Caco-2 (cell line): ENCODE data around the gene TRIM6. TPM values are rescaled to one million over a fixed set of nuclear protein-coding genes. Genes with fewer than 3 reads are reported as not detected.
A peak's percentile ranks its signal among the peaks of the same experiment; 100 is the strongest.

Experiments used
- BruUV-seq: library from RNA; stranded (reverse); fragments of 400-500 nt; replicated peaks from 2 replicates; lab custom pipeline; 2021; lab: Mats Ljungman, UMichigan
- CTCF ChIA-PET: fragments of 300-600 bp; sonication (Branson Sonifier 250); formaldehyde crosslinking; loops from one replicate; lab custom pipeline; 2022; ENCODE audit warnings: antibody characterized with exemption; lab: Charles Lee
- POLR2A ChIA-PET: fragments of 300-600 bp; sonication (Branson Sonifier 250); formaldehyde crosslinking; loops from one replicate; lab custom pipeline; 2022; ENCODE audit warnings: antibody characterized with exemption; lab: Charles Lee
- DNase-seq, 2 experiments: peaks; one replicate each; pipeline versions ENCODE4 v3.0.0 to v3.0.0-alpha.2; 2020 to 2022
- H3K27me3 ChIP-seq: replicated peaks from 2 replicates; pipeline ENCODE4 v1.6.0; 2011; ENCODE audit warnings: low read length; ENCODE audit not compliant: control insufficient read depth, insufficient read depth
- H3K36me3 ChIP-seq: 2 replicates; pipeline ENCODE4 v1.5.1; 2011; ENCODE audit warnings: low read length; ENCODE audit not compliant: control insufficient read depth, insufficient read depth
- H3K4me1 ChIP-seq: fragments of 250-450 bp; sonication (Bioruptor Pico); 2 replicates; pipeline ENCODE4 v1.5.1; 2020; ENCODE audit warnings: mild to moderate bottlenecking
- H3K4me3 ChIP-seq: 2 replicates; pipeline ENCODE4 v1.5.1; 2011; ENCODE audit warnings: low read depth, mild to moderate bottlenecking, control low read depth, low read length
- H3K9me3 ChIP-seq: fragments of 250-450 bp; sonication (Bioruptor Pico); 2 replicates; pipeline ENCODE4 v1.5.1; 2020; ENCODE audit warnings: mild to moderate bottlenecking, moderate library complexity
- H3K27ac Mint-ChIP-seq: one replicate; pipeline ENCODE4 v1.8.0; 2022; ENCODE audit warnings: mixed read lengths; ENCODE audit not compliant: unreplicated experiment
- H3K27me3 Mint-ChIP-seq: one replicate; pipeline ENCODE4 v1.8.0; 2022; ENCODE audit warnings: mixed read lengths; ENCODE audit not compliant: insufficient read depth, unreplicated experiment
- H3K36me3 Mint-ChIP-seq: one replicate; pipeline ENCODE4 v1.8.0; 2022; ENCODE audit warnings: mild to moderate bottlenecking, mixed read lengths; ENCODE audit not compliant: insufficient read depth, unreplicated experiment
- H3K4me1 Mint-ChIP-seq: one replicate; pipeline ENCODE4 v1.8.0; 2022; ENCODE audit warnings: low read depth, mixed read lengths; ENCODE audit not compliant: unreplicated experiment
- H3K4me3 Mint-ChIP-seq: one replicate; pipeline ENCODE4 v1.8.0; 2022; ENCODE audit warnings: mild to moderate bottlenecking, moderate library complexity, mixed read lengths; ENCODE audit not compliant: unreplicated experiment
- H3K9me3 Mint-ChIP-seq: one replicate; pipeline ENCODE4 v1.8.0; 2022; ENCODE audit warnings: mixed read lengths; ENCODE audit not compliant: unreplicated experiment
- CTCF ChIP-seq, 2 experiments: fragments of 200-600 bp in 1 of 2; IDR thresholded peaks; 1 replicate in 1 of 2; 2 replicates in 1 of 2; pipeline versions ENCODE4 v1.5.1 to v1.8.0; 2011 to 2022; ENCODE audit warnings: antibody characterized with exemption in 1 of 2, control low read depth in 1 of 2, inconsistent platforms in 1 of 2, low read depth in 1 of 2, low read length in 1 of 2, mild to moderate bottlenecking in 1 of 2, moderate library complexity in 1 of 2; ENCODE audit not compliant: insufficient read depth in 1 of 2, severe bottlenecking in 1 of 2, unreplicated experiment in 1 of 2
- intact Hi-C: fragments of 100-400 bp; cut with micrococcal nuclease; formaldehyde crosslinking; loops from one replicate; pipeline ENCODE4 v1.10.0; 2022; ENCODE audit not compliant: unreplicated experiment
- total RNA-seq: library from RNA; stranded (reverse); gene quantifications from 2 replicates; pipeline ENCODE4 v1.2.3, GENCODE V29; 2022

The TRIM6 gene
- total RNA-seq, 1 experiment from 2014 or later, result 0.43 TPM

GRCh38 chr11:5658318-5658717 is 61.9 kb downstream of the TRIM6 start:
- Mint-ChIP-seq H3K9me3 (peaks cover 4% of the 10 kb centered on the region), H3K27ac (no peak overlapping the region), H3K4me3 (no peak overlapping the region), H3K4me1 (no peaks in the 10 kb centered on the region), H3K27me3 (no peaks in the 10 kb centered on the region), H3K36me3 (no peaks in the 10 kb centered on the region)
- no peaks in the 10 kb centered on the region for H3K9me3 ChIP-seq
- BruUV-seq, result no TSS peak
- no peaks in the 10 kb centered on the region for H3K36me3 ChIP-seq
- TF ChIP-seq CTCF (IDR thresholded peaks at IDR 0.05; ENCODE audit: insufficient read depth in 1 of 2, low read depth in 1 of 2, low read length in 1 of 2, severe bottlenecking in 1 of 2, unreplicated experiment in 1 of 2), result peak in 1 of 2 experiments; percentile 10
- H3K27me3 ChIP-seq, result no peaks in the 10 kb centered on the region
- H3K4me1 ChIP-seq, result no peaks in the 10 kb centered on the region
- ChIA-PET POLR2A (no interaction called here), CTCF (no interaction called here)
- no peak overlapping the region for H3K4me3 ChIP-seq
- intact Hi-C loops, result loop anchor here (1.0 kb wide), 1 partner anchor 58 kb away; no protein-coding TSS in a partner anchor
- no peak for DNase-seq

Other genes starting within 250 kb of the TRIM6 start
- not detected in 2 replicates for gene OR51B6, start 245.1 kb upstream of the TRIM6 start, total RNA-seq
- gene OR51M1, start 212.8 kb upstream of the TRIM6 start, total RNA-seq, result not detected in 2 replicates
- gene OR51Q1, start 174.5 kb upstream of the TRIM6 start, total RNA-seq, result not detected in 2 replicates
- not detected in 2 replicates for gene OR51I1, start 155.1 kb upstream of the TRIM6 start, total RNA-seq
- not detected in 2 replicates for gene OR51I2, start 147.3 kb upstream of the TRIM6 start, total RNA-seq
- not detected in 2 replicates for gene OR52D1, start 108.0 kb upstream of the TRIM6 start, total RNA-seq
- not detected in 2 replicates for gene UBQLN3, start 86.7 kb upstream of the TRIM6 start, total RNA-seq
- not detected in 2 replicates for gene UBQLNL, start 79.9 kb upstream of the TRIM6 start, total RNA-seq
- not detected in 2 replicates for gene OR52H1, start 48.1 kb upstream of the TRIM6 start, total RNA-seq
- not detected in 2 replicates for gene OR52B6, start 15.8 kb upstream of the TRIM6 start, total RNA-seq
- 4.3 and 4.7 TPM in 2 replicates for gene TRIM34, start 28.4 kb downstream of the TRIM6 start, total RNA-seq
- 21.9 and 25.2 TPM in 2 replicates for gene TRIM5, start 88.4 kb downstream of the TRIM6 start, total RNA-seq
- gene TRIM22, start 93.2 kb downstream of the TRIM6 start, total RNA-seq, result 0.58 TPM in 1 of 2 replicates, not detected in the other
- not detected in 2 replicates for gene OR56B1, start 139.8 kb downstream of the TRIM6 start, total RNA-seq
- not detected in 2 replicates for gene OR52N4, start 157.6 kb downstream of the TRIM6 start, total RNA-seq
- not detected in 2 replicates for gene OR52N5, start 186.7 kb downstream of the TRIM6 start, total RNA-seq
- not detected in 2 replicates for gene OR52N1, start 194.6 kb downstream of the TRIM6 start, total RNA-seq
- not detected in 2 replicates for gene OR52N2, start 212.3 kb downstream of the TRIM6 start, total RNA-seq
- not detected in 2 replicates for gene OR52E6, start 245.3 kb downstream of the TRIM6 start, total RNA-seq